GM12878 (cell line): ENCODE measurements around the gene HIRA. TPM values are rescaled to one million over a fixed set of nuclear protein-coding genes. Genes with fewer than 3 reads are reported as not detected.

Experiments used
- ATAC-seq: fragments of 200-7000 bp; cut with Tn5 transposase; 3 replicates; pipeline ENCODE4 v1.9.1; 2020; ENCODE audit warnings: mild to moderate bottlenecking, moderate library complexity
- BruUV-seq: library from RNA; stranded (reverse); fragments of 400-500 nt; replicated peaks from 2 replicates; lab custom pipeline; 2021; lab: Mats Ljungman, UMichigan
- CTCF ChIA-PET: fragments of 300-600 bp; sonication (Branson Sonifier 250); formaldehyde crosslinking; extraction: SDS; loops from one replicate; lab custom pipeline; 2021; ENCODE audit warnings: inconsistent platforms; lab: Yijun Ruan, JAX
- POLR2A ChIA-PET: fragments of 350-600 bp; formaldehyde crosslinking; extraction: SDS; loops from one replicate; lab custom pipeline; 2021; ENCODE audit warnings: inconsistent platforms; lab: Charles Lee
- RAD21 ChIA-PET: fragments of 300-600 bp; sonication (Branson Sonifier 250); formaldehyde crosslinking; loops from one replicate; lab custom pipeline; 2023; ENCODE audit warnings: antibody characterized with exemption; ENCODE audit not compliant: unreplicated experiment; lab: Charles Lee
- SMC1A ChIA-PET: fragments of 300-600 bp; sonication (Branson Sonifier 250); formaldehyde crosslinking; loops from one replicate; lab custom pipeline; 2023; ENCODE audit not compliant: unreplicated experiment, uncharacterized antibody; lab: Charles Lee
- DNase-seq: peaks from one replicate; pipeline ENCODE4 v3.0.0-alpha.2; 2011; ENCODE audit warnings: low read depth, low spot score
- FAIRE-seq: peaks from 3 replicates; lab custom pipeline; 2011; peaks lifted over from hg19 to GRCh38; lab: Jason Lieb, UNC
- H2AFZ ChIP-seq: 2 replicates; pipeline ENCODE4 v1.6.0; 2011; ENCODE audit warnings: low read depth, low read length, control low read depth; ENCODE audit not compliant: control insufficient read depth
- H3K27ac ChIP-seq: 2 replicates; pipeline ENCODE4 v1.5.1; 2011; ENCODE audit warnings: control low read depth; ENCODE audit not compliant: control insufficient read depth, insufficient read depth
- H3K27me3 ChIP-seq, 2 experiments: replicated peaks in 1 of 2; 2 replicates each; pipeline versions ENCODE4 v1.6.0 to v1.6.1; 2011; ENCODE audit warnings: low read length in 1 of 2; ENCODE audit not compliant: control insufficient read depth in 2 of 2, insufficient read depth in 2 of 2
- H3K36me3 ChIP-seq, 2 experiments: 2 replicates each; pipeline ENCODE4 v1.5.1; 2011; ENCODE audit warnings: low read length in 1 of 2; ENCODE audit not compliant: control insufficient read depth in 2 of 2, insufficient read depth in 2 of 2
- H3K4me1 ChIP-seq: 2 replicates; pipeline ENCODE4 v1.6.1; 2011; ENCODE audit warnings: mild to moderate bottlenecking, low read length, moderate library complexity, mixed read lengths; ENCODE audit not compliant: control insufficient read depth, insufficient read depth
- H3K4me2 ChIP-seq: 2 replicates; pipeline ENCODE4 v1.6.0; 2011; ENCODE audit warnings: control low read depth; ENCODE audit not compliant: control insufficient read depth, insufficient read depth
- H3K4me3 ChIP-seq: fragments of 200-600 bp; sonication (generic); 2 replicates; pipeline ENCODE4 v1.5.1; 2016
- H3K79me2 ChIP-seq: 2 replicates; pipeline ENCODE4 v1.6.0; 2011; ENCODE audit warnings: low read length; ENCODE audit not compliant: control insufficient read depth, insufficient read depth
- H3K9ac ChIP-seq: 2 replicates; pipeline ENCODE4 v1.8.0; 2011; ENCODE audit warnings: low read length, control low read depth, mixed read lengths; ENCODE audit not compliant: control insufficient read depth, insufficient read depth
- H3K9me3 ChIP-seq: replicated peaks from 3 replicates; pipeline ENCODE4 v1.5.1; 2011; ENCODE audit warnings: mild to moderate bottlenecking, low read length; ENCODE audit not compliant: control insufficient read depth, insufficient read depth
- H4K20me1 ChIP-seq: 2 replicates; pipeline ENCODE4 v1.6.0; 2011; ENCODE audit not compliant: control insufficient read depth, insufficient read depth
- CEBPB ChIP-seq, 2 experiments: fragments of 150-350 bp in 1 of 2; IDR thresholded peaks; 2 replicates each; pipeline ENCODE4 v1.6.1; 2012 to 2014; ENCODE audit warnings: low read depth in 2 of 2, low read length in 2 of 2, borderline replicate concordance in 1 of 2, inconsistent platforms in 1 of 2
- HSF1 ChIP-seq: fragments of 150-350 bp; IDR thresholded peaks from 2 replicates; pipeline ENCODE4 v1.6.1; 2014; ENCODE audit warnings: mild to moderate bottlenecking, low read depth, low read length
- JUNB ChIP-seq: IDR thresholded peaks from 2 replicates; pipeline ENCODE4 v1.6.1; 2016; ENCODE audit warnings: antibody characterized with exemption, mild to moderate bottlenecking
- NKRF ChIP-seq: fragments of 450-650 bp; conservative IDR thresholded peaks from 2 replicates; pipeline ENCODE4 v1.6.1; 2017; ENCODE audit warnings: mild to moderate bottlenecking, moderate library complexity
- NRF1 ChIP-seq: conservative IDR thresholded peaks from 2 replicates; pipeline ENCODE4 v1.6.1; 2011; ENCODE audit warnings: mild to moderate bottlenecking, low read depth, low read length, improper control_type of control experiment
- RBBP5 ChIP-seq: fragments of 200-600 bp; sonication (generic); conservative IDR thresholded peaks from 2 replicates; pipeline ENCODE4 v1.6.1; 2016
- SIX5 ChIP-seq: IDR thresholded peaks from 2 replicates; pipeline ENCODE4 v1.6.1; 2011; ENCODE audit warnings: mild to moderate bottlenecking, low read depth, low read length, moderate library complexity; ENCODE audit not compliant: severe bottlenecking
- TARDBP ChIP-seq: IDR thresholded peaks from 2 replicates; pipeline ENCODE4 v1.6.1; 2016; ENCODE audit warnings: borderline replicate concordance
- USF1 ChIP-seq: IDR thresholded peaks from 2 replicates; pipeline ENCODE4 v1.6.1; 2011; ENCODE audit warnings: borderline replicate concordance, low read depth, mild to moderate bottlenecking, moderate library complexity, mixed read lengths, low read length; ENCODE audit not compliant: insufficient read depth; ENCODE audit errors: extremely low read length
- WGBS: methylation state at CpG from one replicate; pipeline ENCODE4 v1.1.6; 2016; ENCODE audit warnings: low lambda C conversion rate; ENCODE audit not compliant: insufficient replicate concordance, insufficient coverage; ENCODE audit errors: missing lambda C conversion rate; 5-methylcytosine and 5-hydroxymethylcytosine counted together
- in situ Hi-C: fragments of 300-500 bp; cut with MboI; formaldehyde crosslinking; loops from 9 replicates; pipeline ENCODE4 v1.14.3; 2018; ENCODE audit warnings: mixed read lengths
- intact Hi-C: fragments of 100-400 bp; cut with micrococcal nuclease; formaldehyde crosslinking; loops from one replicate; pipeline ENCODE4 v1.14.2; 2022; ENCODE audit not compliant: unreplicated experiment
- polyA plus RNA-seq, 11 experiments: library from polyadenylated mRNA; depleted of rRNA in 4 of 11; unstranded in 6 of 11; stranded (reverse) in 5 of 11; fragments of >200 nt; fragmentation: Nextera tagmentation in 4 of 11; fragmentation: Illumina TruSeq in 1 of 11; extraction: Ambion mirVana in 4 of 11; extraction: Trizol in 1 of 11; gene quantifications; 1 replicate in 1 of 11; 2 replicates in 10 of 11; pipeline versions ENCODE4 v1.2.1 to v1.2.3, GENCODE V29; 2011 to 2016; ENCODE audit warnings: inconsistent platforms in 2 of 11, missing spikeins in 2 of 11, low read depth in 1 of 11
- total RNA-seq, 4 experiments: library from RNA; depleted of rRNA in 3 of 4; stranded (reverse); fragments of >200 nt in 3 of 4; fragmentation: Illumina TruSeq in 1 of 4; extraction: Trizol in 1 of 4; gene quantifications; 2 replicates each; pipeline versions ENCODE4 v1.2.1 to v1.2.3, GENCODE V29; 2013 to 2021

HIRA gene
- total and polyA plus RNA-seq, 10 of the 15 experiments (the other 5 are each of a cell fraction or from before 2014, with no cell fraction given), result 0.34 to 32.7 (median 14.5) TPM

GRCh38 chr22:19356708-19357269, 74.7 kb downstream of the HIRA start (continued):
- no peak for TF ChIP-seq NRF1

- TF ChIP-seq SIX5, result no peak
- no peak for TF ChIP-seq TARDBP
- no peak for TF ChIP-seq CEBPB (IDR thresholded peaks at IDR 0.05; ENCODE audit: borderline replicate concordance in 1 of 2, low read depth in 2 of 2, low read length in 2 of 2)
- TF ChIP-seq HSF1, result no peak
- no peak for TF ChIP-seq NKRF
- TF ChIP-seq NRF1, result no peak
- TF ChIP-seq USF1, result no peak
- TF ChIP-seq JUNB, result no peak
- no peak for TF ChIP-seq RBBP5
- WGBS, result 99% methylated on average over 7 of the region's 7 CpGs
- ChIA-PET RAD21 (no interaction called here), SMC1A (interaction anchor here (1.0 kb wide), 1 partner anchor 22 kb away, joined by 3 read pairs; no protein-coding TSS in a partner anchor), POLR2A (no interaction called here), CTCF (no interaction called here)
- intact Hi-C loops (no loop called here), in situ Hi-C loops (no loop called here)
- DNase-seq (no peak), FAIRE-seq (no peak), ATAC-seq (no peak)
- no TSS peak for BruUV-seq
- Histone ChIP-seq H3K4me1 (no peaks in the 10 kb centered on the region), H3K27me3 (no peaks in the 10 kb centered on the region), H3K4me3 (no peak overlapping the region), H3K4me2 (no peak overlapping the region), H3K9ac (no peak overlapping the region), H3K36me3 (peaks cover 45 to 53% of the 10 kb centered on the region in 2 experiments), H3K9me3 (no peaks in the 10 kb centered on the region), H3K79me2 (no peaks in the 10 kb centered on the region), H3K27ac (no peak overlapping the region), H4K20me1 (no peaks in the 10 kb centered on the region; the same call in 1 of the 2 replicates), H2AFZ (no peak overlapping the region)
Observed at GRCh38 chr22:19355413-19356157, 75.9 kb downstream of the HIRA start.
